Measurements from ENCODE around the gene RTF1. TPM values are rescaled to one million over a fixed set of nuclear protein-coding genes. Genes with fewer than 3 reads are reported as not detected.

RTF1 gene
- polyA plus RNA-seq, 3 donors = 11.2 to 19.1 (median 15.0) TPM

GRCh38 chr15:41429003-41429890 is 12.4 kb downstream of the RTF1 start:
- Mint-ChIP-seq H3K4me1 (peaks cover 8% of the 10 kb centered on the region), H3K27me3 (ENCODE audit: low read depth in 3 of 3) (peaks cover 0 to 2% (median 0%) of the 10 kb centered on the region in 3 donors), H3K9me3 (no peaks in the 10 kb centered on the region), H3K4me3 (no peak overlapping the region), H3K27ac (peak overlapping the region; percentile 8 to 77 (median 46)), H3K36me3 (peaks cover 2 to 17% of the 10 kb centered on the region in 2 donors)
- TF ChIP-seq CTCF (IDR thresholded peaks at IDR 0.05) = no peak
- Histone ChIP-seq H4K20me1 (ENCODE audit: insufficient read depth, low read length) (peaks cover 54% of the 10 kb centered on the region), H3K9ac (ENCODE audit: insufficient read depth, low read length, poor library complexity, severe bottlenecking) (no peak overlapping the region), H3K4me2 (replicated peaks; ENCODE audit: extremely low read depth, low read length, poor library complexity, severe bottlenecking) (no peak overlapping the region), H3K9me3 (replicated peaks in 1 of 2; ENCODE audit: control insufficient read depth in 1 of 2, insufficient read depth in 1 of 2, low read length in 2 of 2) (no peaks in the 10 kb centered on the region), H2AFZ (ENCODE audit: insufficient read depth, low read depth, low read length, poor library complexity, severe bottlenecking) (no peak overlapping the region), H3K27ac (ENCODE audit: low read depth in 1 of 2, low read length in 2 of 2) (no peak overlapping the region), H3K27me3 (ENCODE audit: control insufficient read depth in 2 of 2, insufficient read depth in 2 of 2, low read length in 2 of 2) (no peaks in the 10 kb centered on the region), H3K4me3 (replicated peaks in 1 of 3; ENCODE audit: low read depth in 2 of 3, low read length in 3 of 3) (no peak overlapping the region), H3K4me1 (ENCODE audit: control insufficient read depth in 1 of 2, insufficient read depth in 2 of 2, low read length in 2 of 2) (no peaks in the 10 kb centered on the region), H3K79me2 (ENCODE audit: insufficient read depth, low read length) (peaks cover 85% of the 10 kb centered on the region), H3K36me3 (replicated peaks in 1 of 2; ENCODE audit: control insufficient read depth in 1 of 2, insufficient read depth in 2 of 2, low read length in 2 of 2) (peaks cover 6 to 11% of the 10 kb centered on the region in 2 donors)
- no peak for DNase-seq
- intact Hi-C loops (cut with micrococcal nuclease) = no loop called here
- WGBS (ENCODE audit: insufficient coverage) = 89% methylated on average over 8 of the region's 10 CpGs

- no peak overlapping the region for H3K9ac ChIP-seq (ENCODE audit: insufficient read depth, low read length, poor library complexity, severe bottlenecking)
- DNase-seq = no peak
- TF ChIP-seq CTCF (IDR thresholded peaks at IDR 0.05) = no peak
- peaks cover 52% of the 10 kb centered on the region for H3K79me2 ChIP-seq (ENCODE audit: insufficient read depth, low read length)
- WGBS (ENCODE audit: insufficient coverage) = 100% methylated on average over 1 of the region's 4 CpGs
- Mint-ChIP-seq H3K27ac (peak overlapping the region in 1 of 7 donors; percentile 8), H3K27me3 (ENCODE audit: low read depth in 3 of 3) (no peaks in the 10 kb centered on the region), H3K4me3 (no peak overlapping the region), H3K4me1 (peaks cover 3% of the 10 kb centered on the region), H3K36me3 (peaks cover 24 to 46% of the 10 kb centered on the region in 2 donors), H3K9me3 (no peaks in the 10 kb centered on the region)
- no peaks in the 10 kb centered on the region for H3K4me1 ChIP-seq (ENCODE audit: control insufficient read depth in 1 of 2, insufficient read depth in 2 of 2, low read length in 2 of 2)
- peaks cover 13 to 43% of the 10 kb centered on the region in 2 donors for H3K36me3 ChIP-seq (replicated peaks in 1 of 2; ENCODE audit: control insufficient read depth in 1 of 2, insufficient read depth in 2 of 2, low read length in 2 of 2)
- peaks cover 18% of the 10 kb centered on the region for H4K20me1 ChIP-seq (ENCODE audit: insufficient read depth, low read length)
- H3K4me3 ChIP-seq (replicated peaks in 1 of 3; ENCODE audit: low read depth in 2 of 3, low read length in 3 of 3) = no peak overlapping the region
- intact Hi-C loops (cut with micrococcal nuclease) = no loop called here
- H2AFZ ChIP-seq (ENCODE audit: insufficient read depth, low read depth, low read length, poor library complexity, severe bottlenecking) = no peak overlapping the region
- no peak overlapping the region for H3K27ac ChIP-seq (ENCODE audit: low read depth in 1 of 2, low read length in 2 of 2)
- H3K27me3 ChIP-seq (ENCODE audit: control insufficient read depth in 2 of 2, insufficient read depth in 2 of 2, low read length in 2 of 2) = no peaks in the 10 kb centered on the region
- no peak overlapping the region for H3K4me2 ChIP-seq (replicated peaks; ENCODE audit: extremely low read depth, low read length, poor library complexity, severe bottlenecking)
- no peaks in the 10 kb centered on the region for H3K9me3 ChIP-seq (replicated peaks in 1 of 2; ENCODE audit: control insufficient read depth in 1 of 2, insufficient read depth in 1 of 2, low read length in 2 of 2)
Observed at GRCh38 chr15:41435037-41435786, 18.3 kb downstream of the RTF1 start.

Measured in CD14-positive monocyte (primary cell).